Memory B cell (primary cell): ENCODE results near the gene DDX20.
A peak's percentile ranks its signal among the peaks of the same experiment; 100 is the strongest.

ENCODE experiments used
- ATAC-seq: fragments of 150-1000 bp; cut with Tn5 transposase; 2 replicates; pipeline ENCODE4 v1.10.0; 2021; ENCODE audit warnings: low read depth, mild to moderate bottlenecking, moderate library complexity
- DNase-seq, 2 donors: peaks; one replicate each; pipeline ENCODE4 v3.0.0; 2022; ENCODE audit warnings: low spot score in 2 of 2
- H3K27ac Mint-ChIP-seq: one replicate; pipeline ENCODE4 v1.8.0; 2022; ENCODE audit warnings: mild to moderate bottlenecking, moderate library complexity, mixed read lengths
- H3K27me3 Mint-ChIP-seq: one replicate; pipeline ENCODE4 v1.8.0; 2022; ENCODE audit warnings: mixed read lengths
- H3K36me3 Mint-ChIP-seq: one replicate; pipeline ENCODE4 v1.8.0; 2022; ENCODE audit warnings: mild to moderate bottlenecking, mixed read lengths
- H3K4me1 Mint-ChIP-seq: one replicate; pipeline ENCODE4 v1.8.0; 2022; ENCODE audit warnings: mixed read lengths
- H3K4me3 Mint-ChIP-seq: one replicate; pipeline ENCODE4 v1.8.0; 2022; ENCODE audit warnings: mild to moderate bottlenecking, moderate library complexity, mixed read lengths
- H3K9me3 Mint-ChIP-seq: one replicate; pipeline ENCODE4 v1.8.0; 2022; ENCODE audit warnings: mixed read lengths

The DDX20 gene, protein sequence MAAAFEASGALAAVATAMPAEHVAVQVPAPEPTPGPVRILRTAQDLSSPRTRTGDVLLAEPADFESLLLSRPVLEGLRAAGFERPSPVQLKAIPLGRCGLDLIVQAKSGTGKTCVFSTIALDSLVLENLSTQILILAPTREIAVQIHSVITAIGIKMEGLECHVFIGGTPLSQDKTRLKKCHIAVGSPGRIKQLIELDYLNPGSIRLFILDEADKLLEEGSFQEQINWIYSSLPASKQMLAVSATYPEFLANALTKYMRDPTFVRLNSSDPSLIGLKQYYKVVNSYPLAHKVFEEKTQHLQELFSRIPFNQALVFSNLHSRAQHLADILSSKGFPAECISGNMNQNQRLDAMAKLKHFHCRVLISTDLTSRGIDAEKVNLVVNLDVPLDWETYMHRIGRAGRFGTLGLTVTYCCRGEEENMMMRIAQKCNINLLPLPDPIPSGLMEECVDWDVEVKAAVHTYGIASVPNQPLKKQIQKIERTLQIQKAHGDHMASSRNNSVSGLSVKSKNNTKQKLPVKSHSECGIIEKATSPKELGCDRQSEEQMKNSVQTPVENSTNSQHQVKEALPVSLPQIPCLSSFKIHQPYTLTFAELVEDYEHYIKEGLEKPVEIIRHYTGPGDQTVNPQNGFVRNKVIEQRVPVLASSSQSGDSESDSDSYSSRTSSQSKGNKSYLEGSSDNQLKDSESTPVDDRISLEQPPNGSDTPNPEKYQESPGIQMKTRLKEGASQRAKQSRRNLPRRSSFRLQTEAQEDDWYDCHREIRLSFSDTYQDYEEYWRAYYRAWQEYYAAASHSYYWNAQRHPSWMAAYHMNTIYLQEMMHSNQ

GRCh38 chr1:111755331-111756123, at the start of gene DDX20:
TSS of gene DDX20 (plus strand) at chr1:111755901. CDS start at chr1:111755925, 24 bp downstream.
- Mint-ChIP-seq H3K9me3 (no peaks in the 10 kb centered on the region), H3K4me1 (peaks cover 23% of the 10 kb centered on the region), H3K4me3 (peak within 1 kb of the TSS; percentile 95), H3K27ac (peak within 1 kb of the TSS; percentile 99), H3K36me3 (peaks cover 7% of the 10 kb centered on the region), H3K27me3 (no peaks in the 10 kb centered on the region)
- DNase-seq, result peak; percentile 91 to 94
- ATAC-seq, result peak; percentile 87

DNA sequence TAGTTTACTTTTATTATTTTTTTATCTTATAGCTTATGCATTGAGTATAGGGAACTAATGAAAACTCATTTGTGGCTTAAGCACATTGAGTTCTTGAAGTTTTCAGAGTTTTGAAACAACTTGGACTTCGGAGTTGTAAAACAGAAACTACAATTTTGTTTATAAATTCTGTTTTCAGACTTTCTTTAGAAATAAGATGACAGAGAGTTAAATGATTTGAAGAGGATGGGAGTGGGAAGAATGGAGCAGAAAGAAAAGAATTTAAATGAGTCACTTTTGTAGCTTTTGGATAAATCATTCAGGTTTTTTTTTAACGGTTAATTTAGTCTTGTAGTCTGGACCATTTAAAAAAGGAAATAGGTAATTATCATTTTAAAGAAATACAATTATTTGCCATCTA, 48.8 kb upstream of the DDX20 start:
- Mint-ChIP-seq H3K36me3 (peaks cover 20% of the 10 kb centered on the region), H3K27me3 (no peaks in the 10 kb centered on the region), H3K27ac (peak overlapping the region; percentile 82), H3K4me3 (no peak overlapping the region), H3K4me1 (no peaks in the 10 kb centered on the region), H3K9me3 (no peaks in the 10 kb centered on the region)
- no peak for DNase-seq
- no peak for ATAC-seq

DNA sequence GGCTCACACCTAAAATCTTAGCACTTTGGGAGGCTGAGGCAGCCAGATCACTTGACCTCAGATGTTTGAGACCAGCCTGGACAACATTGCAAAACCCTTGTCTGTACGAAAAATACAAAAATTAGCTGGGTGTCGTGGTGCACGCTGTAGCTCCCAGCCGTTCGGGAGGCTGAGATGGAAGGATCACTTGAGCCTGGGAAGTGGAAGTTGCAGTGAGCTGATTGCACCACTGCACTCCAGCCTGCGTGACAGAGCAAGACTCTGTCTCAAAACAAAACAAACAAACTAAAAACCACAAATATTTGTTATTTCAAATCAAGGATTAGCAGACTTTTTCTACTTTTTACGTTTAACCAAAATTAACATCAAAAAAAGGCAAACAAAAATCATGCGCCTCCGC, 47.8 kb upstream of the DDX20 start:
- DNase-seq, result no peak
- Mint-ChIP-seq H3K4me1 (no peaks in the 10 kb centered on the region), H3K4me3 (no peak overlapping the region), H3K27ac (no peak overlapping the region), H3K27me3 (no peaks in the 10 kb centered on the region), H3K36me3 (peaks cover 17% of the 10 kb centered on the region), H3K9me3 (no peaks in the 10 kb centered on the region)
- ATAC-seq, result no peak

DNA sequence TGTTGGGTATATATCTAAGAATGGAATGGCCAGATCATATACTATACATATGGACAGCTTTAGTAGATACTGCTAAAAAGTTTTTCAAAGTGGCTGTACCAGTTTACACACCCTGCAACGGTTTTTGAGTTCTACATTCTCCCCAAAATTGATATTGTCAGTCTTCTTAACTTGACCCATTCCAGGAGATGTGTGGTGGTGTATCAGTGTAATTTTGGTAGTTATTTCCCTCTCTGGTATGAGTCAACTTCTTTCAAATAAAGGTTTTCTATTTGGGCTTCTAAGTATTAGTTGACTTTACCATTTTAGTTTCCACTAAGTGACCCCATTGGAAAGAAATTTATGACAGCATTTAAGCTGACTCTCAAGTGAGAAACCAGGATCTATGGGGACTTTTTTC, 45.7 kb upstream of the DDX20 start:
- no peak for DNase-seq
- Mint-ChIP-seq H3K9me3 (no peaks in the 10 kb centered on the region), H3K4me3 (no peak overlapping the region), H3K36me3 (peaks cover 10% of the 10 kb centered on the region), H3K27me3 (no peaks in the 10 kb centered on the region), H3K4me1 (no peaks in the 10 kb centered on the region), H3K27ac (peak overlapping the region; percentile 85)
- no peak for ATAC-seq

DNA sequence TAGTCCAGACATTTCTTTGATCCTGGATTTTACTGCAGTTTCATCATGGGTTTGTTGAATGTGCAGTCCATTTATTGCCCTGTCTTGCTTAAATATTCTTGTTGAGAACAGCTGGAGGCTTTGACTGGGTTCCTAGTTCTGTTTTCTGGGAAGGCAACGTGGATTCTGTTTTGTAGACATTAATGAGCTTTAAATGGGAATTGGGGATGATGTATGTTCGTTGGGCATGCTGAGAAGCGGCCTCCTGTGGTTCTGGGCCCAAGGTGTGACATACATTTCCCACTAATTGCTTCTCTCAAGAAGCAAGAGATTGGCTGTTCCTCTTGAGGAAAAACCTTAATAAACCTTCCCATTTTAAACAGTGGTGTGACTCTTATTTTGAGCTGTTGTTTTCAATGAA, 39.4 kb upstream of the DDX20 start:
- no peak for ATAC-seq
- Mint-ChIP-seq H3K4me3 (no peak overlapping the region), H3K9me3 (no peaks in the 10 kb centered on the region), H3K27me3 (no peaks in the 10 kb centered on the region), H3K27ac (no peak overlapping the region), H3K4me1 (peaks cover 7% of the 10 kb centered on the region), H3K36me3 (peaks cover 4% of the 10 kb centered on the region)
- DNase-seq, result no peak

DNA sequence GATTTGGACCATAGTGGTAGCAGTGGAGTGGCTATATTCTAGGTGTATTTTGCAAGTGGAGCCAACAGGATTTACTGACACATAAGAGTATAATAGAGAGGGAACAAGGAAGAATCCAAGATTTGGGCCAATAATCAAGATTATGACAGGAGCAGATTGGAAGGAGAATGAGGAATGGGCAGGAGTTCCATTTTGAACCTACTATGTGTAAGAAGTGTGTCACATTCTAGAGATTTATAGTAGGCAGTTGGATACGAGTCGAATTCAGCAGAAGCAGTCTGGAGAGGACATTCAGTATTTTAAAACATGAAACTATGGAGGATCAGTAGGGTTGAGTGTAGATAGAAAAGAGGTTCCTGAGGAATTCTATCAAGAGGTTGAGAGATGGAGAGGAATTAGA, 38.3 kb upstream of the DDX20 start:
- no peak for DNase-seq
- Mint-ChIP-seq H3K4me1 (peaks cover 12% of the 10 kb centered on the region), H3K27me3 (no peaks in the 10 kb centered on the region), H3K27ac (peak overlapping the region; percentile 10), H3K9me3 (no peaks in the 10 kb centered on the region), H3K4me3 (no peak overlapping the region), H3K36me3 (peaks cover 4% of the 10 kb centered on the region)
- ATAC-seq, result no peak

- Mint-ChIP-seq H3K27ac (peak overlapping the region; percentile 52), H3K9me3 (no peaks in the 10 kb centered on the region), H3K4me1 (peaks cover 25% of the 10 kb centered on the region), H3K4me3 (no peak overlapping the region), H3K27me3 (no peaks in the 10 kb centered on the region), H3K36me3 (peaks cover 4% of the 10 kb centered on the region)
- ATAC-seq, result no peak
- DNase-seq, result no peak
Measured at GRCh38 chr1:111719135-111719534, 36.6 kb upstream of the DDX20 start.

- no peak overlapping the region for H3K27ac Mint-ChIP-seq
- H3K36me3 Mint-ChIP-seq, result peaks cover 4% of the 10 kb centered on the region
- H3K4me1 Mint-ChIP-seq, result peaks cover 27% of the 10 kb centered on the region
- H3K9me3 Mint-ChIP-seq, result no peaks in the 10 kb centered on the region
- H3K4me3 Mint-ChIP-seq, result no peak overlapping the region
- no peak for DNase-seq
- no peaks in the 10 kb centered on the region for H3K27me3 Mint-ChIP-seq
- no peak for ATAC-seq
Measured at GRCh38 chr1:111719674-111720132, 36.0 kb upstream of the DDX20 start.

- Mint-ChIP-seq H3K9me3 (no peaks in the 10 kb centered on the region), H3K27ac (no peak overlapping the region), H3K27me3 (no peaks in the 10 kb centered on the region), H3K4me1 (peaks cover 31% of the 10 kb centered on the region), H3K36me3 (peaks cover 4% of the 10 kb centered on the region), H3K4me3 (no peak overlapping the region)
- ATAC-seq, result no peak
- no peak for DNase-seq
Measured at GRCh38 chr1:111720274-111720976, 35.3 kb upstream of the DDX20 start.

DNA sequence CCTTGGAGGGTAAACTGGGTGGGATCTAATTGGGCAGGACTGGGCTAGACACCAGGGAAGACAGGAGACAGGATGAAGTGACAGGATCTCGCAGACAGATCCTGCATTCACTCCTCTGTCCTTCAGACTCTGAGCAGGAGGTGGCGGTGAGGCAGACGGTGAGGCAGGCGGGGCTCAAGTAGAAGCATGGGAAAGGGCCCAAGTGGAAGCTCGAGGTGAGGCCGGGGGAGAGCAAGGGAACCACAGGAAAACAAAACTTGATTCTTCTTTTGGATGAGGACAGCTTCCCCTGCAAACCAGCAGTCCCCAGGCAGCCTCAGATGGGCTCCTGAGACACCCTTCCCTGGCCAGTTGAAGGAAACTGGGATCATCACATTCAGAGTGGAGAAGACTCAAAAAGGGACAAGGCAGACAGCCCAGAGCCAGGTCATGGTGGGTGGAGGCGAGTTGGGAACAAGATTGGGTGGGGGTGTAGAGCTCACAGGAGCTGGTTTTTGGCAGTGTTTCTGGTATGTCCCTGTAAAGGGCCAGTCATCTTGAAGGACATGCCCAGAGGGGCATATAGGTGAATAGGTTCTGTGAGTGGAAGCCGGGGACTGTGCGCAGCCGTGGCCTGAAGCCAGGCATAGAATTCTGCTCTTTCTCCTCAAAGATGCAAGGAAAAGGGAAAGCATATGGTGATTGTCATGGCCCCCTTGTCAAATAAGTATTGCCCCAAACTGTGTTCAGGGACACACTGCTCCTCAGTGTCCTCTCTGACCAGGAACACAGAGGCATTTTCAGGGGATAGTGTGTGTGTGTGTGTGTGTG, 34.5 kb upstream of the DDX20 start:
- peaks cover 31% of the 10 kb centered on the region for H3K4me1 Mint-ChIP-seq
- no peak for ATAC-seq
- peak overlapping the region; percentile 83 for H3K27ac Mint-ChIP-seq
- DNase-seq, result no peak
- H3K4me3 Mint-ChIP-seq, result no peak overlapping the region
- peaks cover 4% of the 10 kb centered on the region for H3K36me3 Mint-ChIP-seq
- H3K9me3 Mint-ChIP-seq, result no peaks in the 10 kb centered on the region
- H3K27me3 Mint-ChIP-seq, result no peaks in the 10 kb centered on the region

DNA sequence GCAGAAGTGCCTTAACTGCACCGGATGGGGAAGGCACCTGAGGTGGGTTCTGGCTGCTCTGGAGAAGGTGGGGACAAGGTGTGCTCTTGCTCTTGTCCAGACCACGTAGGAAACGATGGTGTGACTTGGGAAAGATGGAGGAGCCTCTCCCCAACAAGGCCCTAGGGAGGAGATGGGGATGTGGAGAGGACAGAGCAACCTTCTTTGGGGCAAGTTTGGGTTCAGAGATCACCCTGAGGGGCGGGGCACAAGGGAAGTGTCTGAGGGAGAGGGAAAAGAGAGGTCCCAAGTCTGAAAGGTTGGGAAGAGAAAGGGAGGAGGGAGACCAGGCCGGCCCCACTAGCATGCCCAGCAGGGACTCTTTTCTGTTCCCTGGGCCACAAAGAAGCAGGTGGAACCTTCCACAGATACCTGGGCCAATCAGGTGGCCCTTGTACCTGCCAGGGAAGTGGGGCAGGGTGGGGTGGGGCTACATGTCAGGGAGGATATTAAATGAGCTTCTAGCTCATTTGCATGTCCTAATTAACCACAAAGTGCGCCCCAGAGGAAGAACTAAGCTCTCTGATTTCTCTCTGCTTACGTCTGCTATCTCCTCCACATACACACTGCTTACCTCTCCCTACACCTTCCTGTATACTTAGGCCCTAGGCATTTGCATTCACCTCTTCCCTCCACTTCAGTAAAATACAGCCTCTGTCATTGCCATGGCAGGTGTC, 32.5 kb upstream of the DDX20 start:
- Mint-ChIP-seq H3K4me1 (peaks cover 31% of the 10 kb centered on the region), H3K27ac (peak overlapping the region; percentile 87), H3K36me3 (no peaks in the 10 kb centered on the region), H3K9me3 (no peaks in the 10 kb centered on the region), H3K27me3 (no peaks in the 10 kb centered on the region), H3K4me3 (peak overlapping the region; percentile 7)
- peak; percentile 96 for ATAC-seq
- peak in 1 of 2 donors; percentile 36 for DNase-seq

DNA sequence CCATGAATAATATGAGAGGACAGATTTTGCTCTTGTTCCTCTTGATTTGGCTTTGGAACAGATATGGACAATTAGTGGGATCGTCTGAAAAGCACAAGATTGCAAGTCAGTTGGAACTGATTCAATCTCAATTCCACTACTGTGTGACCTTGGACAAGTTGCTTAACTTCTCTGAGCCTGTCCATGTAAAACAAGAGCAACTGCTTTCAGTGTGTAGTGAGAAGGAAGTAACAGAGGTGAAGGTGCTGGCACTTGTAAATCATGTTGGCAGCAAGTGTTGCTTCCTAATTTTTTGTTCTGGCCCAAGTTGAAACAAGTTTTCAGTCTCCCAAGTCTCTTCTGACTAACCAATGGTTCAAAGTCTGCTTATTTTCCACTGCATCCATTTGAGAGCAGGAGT, 31.8 kb upstream of the DDX20 start:
- DNase-seq, result no peak
- Mint-ChIP-seq H3K27ac (peak overlapping the region; percentile 61), H3K27me3 (no peaks in the 10 kb centered on the region), H3K9me3 (no peaks in the 10 kb centered on the region), H3K4me3 (peak overlapping the region; percentile 7), H3K36me3 (no peaks in the 10 kb centered on the region), H3K4me1 (peaks cover 31% of the 10 kb centered on the region)
- ATAC-seq, result no peak
